HG03095 (cell line): ENCODE measurements around the gene ELK1.

Source experiments
- ATAC-seq: cut with Tn5 transposase; IDR thresholded peaks from one replicate; pipeline ENCODE4 v1.9.1; 2021; ENCODE audit warnings: moderate library complexity; ENCODE audit not compliant: unreplicated experiment

The ELK1 gene

DNA sequence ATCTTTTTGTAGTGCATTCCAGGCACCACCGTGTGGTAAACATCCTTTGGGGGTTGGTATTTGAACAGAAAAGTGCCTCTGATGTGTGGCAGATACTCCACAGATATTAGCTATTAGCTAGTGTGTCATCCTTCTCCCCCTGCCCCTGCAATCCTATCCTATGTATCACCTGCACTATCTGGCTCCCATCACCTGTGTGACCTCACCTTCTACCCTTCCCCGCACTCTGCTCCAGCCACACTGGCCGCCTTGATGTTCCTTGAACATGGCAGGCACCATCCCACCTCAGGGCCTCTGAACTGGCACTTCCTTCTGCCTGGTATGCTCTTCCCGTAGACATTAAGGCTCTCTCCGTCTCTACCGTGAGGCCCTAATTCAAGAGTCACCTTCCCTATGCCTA, 3.7 kb downstream of the ELK1 start:
- no peak for ATAC-seq

DNA sequence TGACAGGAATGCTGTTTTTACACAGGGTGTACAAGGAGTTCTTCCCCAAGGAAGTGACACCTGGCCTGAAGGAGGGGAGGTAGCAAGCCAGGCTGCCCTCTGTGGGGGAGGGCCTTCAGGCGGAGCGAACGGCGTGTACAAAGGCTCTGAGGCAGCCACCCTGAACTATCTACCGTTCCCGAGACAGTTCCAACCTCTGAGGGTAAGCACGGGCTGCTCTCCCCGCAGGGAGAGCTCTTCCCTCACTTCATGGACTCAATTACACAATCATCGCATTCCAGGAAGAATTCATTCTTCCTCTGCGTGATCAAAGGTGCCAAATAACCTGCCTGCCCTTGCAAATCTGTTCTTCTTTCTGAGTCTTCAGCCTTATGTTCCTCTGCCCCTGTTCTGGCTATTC, 4.8 kb downstream of the ELK1 start:
- ATAC-seq = no peak

- ATAC-seq = no peak
Observed at GRCh38 chrX:47644557-47645091, 5.7 kb downstream of the ELK1 start.

GRCh38 chrX:47643926-47644325, 6.4 kb downstream of the ELK1 start:
- no peak for ATAC-seq

GRCh38 chrX:47638816-47639215, 11.5 kb downstream of the ELK1 start:
- no peak for ATAC-seq

DNA sequence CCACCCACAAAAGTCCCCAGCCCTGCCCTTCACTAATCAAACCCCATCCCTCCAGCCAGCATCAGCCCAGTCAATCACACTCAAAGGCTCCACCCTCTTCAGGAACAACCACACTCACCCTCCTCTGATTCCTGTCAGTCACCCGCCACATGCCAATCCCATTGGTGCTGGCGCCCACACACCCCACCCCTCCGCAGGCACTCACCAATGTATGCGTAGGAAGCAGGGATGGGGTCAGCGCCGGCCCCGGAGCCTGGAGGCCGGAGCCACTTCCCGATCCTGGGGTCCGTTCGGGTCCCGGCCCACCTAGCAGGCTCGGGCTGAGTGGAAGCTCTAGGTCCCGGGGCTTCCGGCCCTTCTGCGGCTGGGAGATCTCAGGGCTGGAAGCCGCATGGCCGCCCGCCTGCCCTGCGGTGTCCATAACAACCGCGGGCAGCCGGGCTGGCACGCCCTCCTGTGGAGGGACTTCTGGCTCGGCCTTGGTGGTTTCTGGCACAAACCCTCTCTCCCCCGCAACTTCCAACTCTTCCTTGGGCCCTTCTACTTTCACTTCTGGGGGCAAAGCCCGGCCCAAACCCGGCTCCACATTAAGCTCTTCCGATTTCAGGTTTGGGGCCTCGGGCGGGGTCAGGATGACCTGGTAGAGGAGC, 12.7 kb downstream of the ELK1 start:
- ATAC-seq = peak; percentile 68

DNA sequence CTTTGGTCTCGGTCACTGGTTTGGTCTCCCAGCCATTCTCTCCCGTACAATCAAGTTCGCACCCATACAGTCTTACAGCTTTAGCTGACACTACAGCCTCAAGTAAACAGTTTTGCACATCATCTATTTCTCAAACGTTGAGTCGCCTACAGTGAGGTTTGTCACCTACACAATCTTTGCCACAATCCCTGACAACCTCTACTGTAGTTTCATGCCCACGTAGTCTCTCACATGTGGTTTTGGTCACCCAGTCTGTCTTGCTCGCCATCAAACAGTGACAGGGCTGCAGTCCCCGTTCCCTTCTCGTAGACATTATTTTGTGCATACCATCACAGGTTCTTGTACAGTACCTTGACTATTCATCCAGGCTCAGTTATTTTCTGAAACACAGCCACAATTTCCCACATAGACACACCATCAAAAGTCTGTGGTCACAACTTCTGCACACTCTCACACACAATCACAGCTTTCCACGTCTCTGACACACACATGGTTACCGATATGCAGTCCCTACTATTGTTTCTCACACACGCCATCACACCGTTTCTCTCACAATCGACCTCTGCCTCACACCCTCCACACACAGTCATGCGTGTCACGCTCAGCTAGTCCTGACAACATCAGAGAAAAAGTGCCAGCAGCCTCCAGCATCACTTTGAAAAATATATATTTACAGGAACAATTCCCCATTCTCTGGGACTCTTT, 15.3 kb downstream of the ELK1 start:
- ATAC-seq = no peak

DNA sequence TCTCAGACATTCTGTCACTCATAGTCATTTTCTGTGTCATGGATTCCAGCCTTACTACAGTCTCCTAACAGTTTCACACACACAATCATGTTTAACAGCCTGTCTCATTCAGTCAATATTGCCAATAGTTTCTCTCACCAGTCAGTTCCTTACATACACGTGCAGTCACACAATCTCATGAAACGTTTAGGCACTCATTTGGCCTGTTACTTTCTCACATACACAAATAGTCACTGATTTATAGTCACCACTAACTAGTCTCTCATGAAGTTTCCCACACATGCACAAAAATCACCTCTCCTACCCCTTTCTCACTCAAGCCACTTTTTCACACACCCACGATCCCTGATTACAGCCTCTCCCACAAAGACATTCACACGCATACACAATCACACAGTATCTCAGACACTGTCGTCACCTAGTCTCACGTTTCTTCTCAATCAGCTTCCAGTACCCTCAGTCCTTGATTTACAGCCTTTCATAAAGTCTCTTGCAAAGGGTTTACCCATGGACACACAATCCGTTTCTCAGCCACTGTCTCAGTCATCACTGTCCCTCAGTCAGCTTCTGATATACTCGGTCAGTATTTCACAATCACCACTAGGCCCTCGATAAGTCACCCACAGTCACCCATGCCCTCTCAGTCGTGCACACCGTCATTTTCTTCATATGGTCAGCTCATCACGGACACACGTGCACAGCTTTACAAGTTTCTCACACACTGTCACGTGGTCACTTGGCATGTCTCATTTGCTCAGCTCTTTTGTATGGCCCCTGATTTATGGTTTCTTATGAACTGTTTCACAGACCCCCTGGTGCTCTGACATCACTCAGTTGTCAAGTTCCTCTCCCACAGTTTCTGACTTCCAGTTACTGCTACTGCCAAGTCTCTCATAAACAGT, 16.4 kb downstream of the ELK1 start:
- ATAC-seq = no peak

DNA sequence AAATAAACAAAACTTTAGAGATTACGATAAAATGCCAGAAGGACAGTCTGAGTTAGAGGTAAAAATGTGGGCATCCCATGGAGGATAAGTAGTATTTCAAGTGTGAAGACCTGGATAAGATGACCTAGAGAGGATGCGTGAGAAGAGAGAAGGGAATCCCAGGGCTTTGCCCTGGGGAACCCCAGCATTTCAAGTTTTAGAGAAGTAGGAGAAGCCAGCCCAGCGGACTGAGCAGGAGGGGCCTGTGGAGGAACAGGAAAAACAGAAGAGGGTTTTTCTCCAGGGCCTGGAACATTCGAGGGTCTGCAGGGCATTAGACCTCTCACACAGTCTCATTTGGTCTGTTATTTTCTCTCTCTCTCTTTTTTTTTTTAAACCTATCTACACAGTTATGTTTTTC, 17.7 kb downstream of the ELK1 start:
- no peak for ATAC-seq

- ATAC-seq = no peak
Observed at GRCh38 chrX:47631676-47632075, 18.7 kb downstream of the ELK1 start.

DNA sequence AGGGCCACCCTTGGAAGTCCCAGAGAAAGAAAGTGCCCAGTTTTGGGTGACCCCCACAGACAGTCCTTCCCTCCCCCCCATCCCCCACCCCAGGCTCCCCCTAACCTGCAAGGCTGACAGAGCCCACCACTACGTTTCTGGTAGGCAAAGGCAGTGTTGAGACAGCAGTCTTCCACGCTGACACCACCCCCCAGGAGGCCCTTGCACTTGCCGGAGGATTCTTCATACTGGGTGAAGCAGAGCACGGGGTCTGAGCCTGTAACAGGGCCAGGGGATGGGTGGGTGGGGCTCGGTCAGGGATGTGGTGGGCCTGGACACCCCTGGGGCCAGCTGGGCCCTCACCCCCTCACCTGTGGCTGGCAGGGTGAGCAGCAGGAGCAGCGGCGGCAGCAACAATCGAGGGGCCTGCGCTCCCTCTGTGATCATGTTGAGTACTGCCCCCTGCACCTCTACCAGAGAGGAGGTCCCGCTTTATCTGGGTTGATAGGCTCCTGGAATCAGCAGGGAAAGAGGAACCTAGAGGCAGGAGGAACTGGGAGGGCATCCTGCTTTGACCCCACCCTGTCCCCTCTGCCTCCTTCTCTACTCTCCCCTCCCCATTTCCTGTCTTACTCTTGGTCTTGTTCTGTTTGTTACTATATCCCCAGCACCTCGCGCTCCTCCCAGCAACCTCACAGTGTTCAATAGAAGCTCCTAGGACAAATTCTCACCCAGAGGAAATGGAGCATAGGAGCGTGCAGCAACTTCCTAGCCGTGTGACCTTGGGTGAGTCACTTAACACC, 20.8 kb downstream of the ELK1 start, which contains the start of gene CFP:
Gene CFP (minus strand): TSS at position 512 of the 782 bp plus-strand sequence. CDS start 86 bp downstream, at position 426.
- no peak for ATAC-seq

- no peak for ATAC-seq
Observed at GRCh38 chrX:47628982-47629381, 21.4 kb downstream of the ELK1 start.

DNA sequence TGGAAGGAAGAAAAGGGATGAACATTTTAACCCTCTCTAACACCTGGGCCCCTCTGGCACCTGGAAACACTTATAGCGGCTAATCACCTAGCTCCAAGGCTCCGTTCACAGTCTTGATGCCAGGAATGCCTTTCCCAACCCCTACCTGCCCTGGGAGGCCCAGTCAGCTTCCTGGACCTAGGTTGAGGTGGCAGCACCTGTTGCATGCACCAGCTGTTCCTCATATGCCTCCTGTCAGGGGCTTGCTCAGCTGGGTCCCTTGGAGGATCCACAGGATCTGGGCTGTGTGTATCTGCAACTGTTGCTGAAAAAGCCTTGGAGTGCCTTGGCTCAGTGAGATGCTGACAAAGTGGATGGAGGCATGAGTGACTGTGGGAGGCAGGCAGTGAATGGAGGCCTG, 25.0 kb downstream of the ELK1 start:
- ATAC-seq = no peak

DNA sequence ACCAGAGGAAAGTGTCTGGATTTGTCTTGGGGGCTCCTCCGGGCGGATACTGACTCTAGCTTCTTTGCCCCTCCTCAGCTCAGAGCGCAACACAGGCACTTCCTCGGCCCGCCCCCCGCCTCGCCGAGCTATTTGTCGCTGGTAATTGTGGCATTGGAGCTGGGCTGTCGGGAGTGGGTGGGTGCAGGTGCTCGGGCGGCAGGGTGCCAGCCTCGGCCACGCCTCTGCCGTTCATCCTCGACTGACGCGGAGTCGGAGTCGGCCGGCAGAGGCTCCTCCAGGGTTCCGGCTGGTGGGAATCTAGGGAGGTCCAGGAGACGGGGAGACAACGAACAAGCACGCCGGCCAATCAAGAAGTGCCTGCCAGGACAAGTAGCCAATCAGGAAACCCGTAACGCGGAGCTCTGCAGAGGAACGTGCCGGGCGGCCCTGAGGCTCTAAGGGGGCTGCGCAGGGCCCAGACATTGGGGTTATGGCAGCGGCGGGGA, 26.8 kb downstream of the ELK1 start:
- ATAC-seq = no peak

- no peak for ATAC-seq
Observed at GRCh38 chrX:47621851-47622250, 28.5 kb downstream of the ELK1 start.

GRCh38 chrX:47620303-47620685, 30.1 kb downstream of the ELK1 start:
- no peak for ATAC-seq

DNA sequence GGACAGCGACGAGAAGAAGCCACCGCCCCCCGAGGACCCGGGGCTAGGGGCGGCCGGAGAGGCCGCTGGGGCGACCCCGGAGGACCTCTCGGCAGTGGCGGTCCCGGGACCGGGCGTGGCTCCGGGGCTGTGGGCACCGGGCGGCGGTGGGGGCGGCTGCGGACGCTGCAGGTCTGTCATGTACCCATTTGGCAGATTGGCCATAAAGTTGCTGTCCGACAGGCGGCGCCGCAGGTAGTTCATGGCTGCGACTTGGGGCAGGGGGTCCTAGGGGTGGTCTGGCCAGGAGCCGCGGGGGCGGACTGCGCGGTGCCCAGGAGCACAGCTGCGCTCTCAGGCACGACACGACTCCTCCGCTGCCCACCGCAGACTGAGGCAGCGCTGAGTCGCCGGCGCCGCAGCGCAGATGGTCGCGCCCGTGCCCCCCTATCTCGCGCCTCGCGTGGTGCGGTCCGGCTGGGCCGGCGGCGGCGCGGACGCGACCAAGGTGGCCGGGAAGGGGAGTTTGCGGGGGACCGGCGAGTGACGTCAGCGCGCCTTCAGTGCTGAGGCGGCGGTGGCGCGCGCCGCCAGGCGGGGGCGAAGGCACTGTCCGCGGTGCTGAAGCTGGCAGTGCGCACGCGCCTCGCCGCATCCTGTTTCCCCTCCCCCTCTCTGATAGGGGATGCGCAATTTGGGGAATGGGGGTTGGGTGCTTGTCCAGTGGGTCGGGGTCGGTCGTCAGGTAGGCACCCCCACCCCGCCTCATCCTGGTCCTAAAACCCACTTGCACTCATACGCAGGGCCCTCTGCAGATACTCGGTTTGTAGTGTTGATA, 30.7 kb downstream of the ELK1 start, which contains the start of gene SYN1:
Gene SYN1 (minus strand): TSS at position 372 of the 817 bp plus-strand sequence. CDS start 129 bp downstream, at position 243.
- ATAC-seq = peak; percentile 59

GRCh38 chrX:47618923-47619485, 31.4 kb downstream of the ELK1 start:
- ATAC-seq = no peak

DNA sequence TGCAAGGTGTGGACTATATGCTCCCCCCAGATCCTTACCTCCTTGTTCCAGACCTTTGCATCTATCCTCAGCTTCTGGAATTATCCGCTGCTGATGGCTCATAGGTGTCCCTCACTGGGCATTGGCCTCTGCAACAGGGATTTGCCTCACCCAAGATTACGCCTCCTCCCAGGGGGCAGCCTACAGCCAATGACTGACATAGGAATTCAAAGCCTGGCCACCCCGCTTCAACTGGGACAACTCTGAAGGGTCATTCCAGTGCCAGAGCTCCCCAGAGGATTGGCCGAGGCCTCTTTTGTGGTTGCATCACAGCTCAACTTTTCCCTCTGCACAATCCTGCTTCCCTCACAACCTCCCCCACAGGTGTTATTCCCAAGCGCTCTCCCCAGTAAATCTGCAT, 35.7 kb downstream of the ELK1 start:
- ATAC-seq = no peak
